ENCODE measurements around the gene EID2B.

EID2B gene

DNA sequence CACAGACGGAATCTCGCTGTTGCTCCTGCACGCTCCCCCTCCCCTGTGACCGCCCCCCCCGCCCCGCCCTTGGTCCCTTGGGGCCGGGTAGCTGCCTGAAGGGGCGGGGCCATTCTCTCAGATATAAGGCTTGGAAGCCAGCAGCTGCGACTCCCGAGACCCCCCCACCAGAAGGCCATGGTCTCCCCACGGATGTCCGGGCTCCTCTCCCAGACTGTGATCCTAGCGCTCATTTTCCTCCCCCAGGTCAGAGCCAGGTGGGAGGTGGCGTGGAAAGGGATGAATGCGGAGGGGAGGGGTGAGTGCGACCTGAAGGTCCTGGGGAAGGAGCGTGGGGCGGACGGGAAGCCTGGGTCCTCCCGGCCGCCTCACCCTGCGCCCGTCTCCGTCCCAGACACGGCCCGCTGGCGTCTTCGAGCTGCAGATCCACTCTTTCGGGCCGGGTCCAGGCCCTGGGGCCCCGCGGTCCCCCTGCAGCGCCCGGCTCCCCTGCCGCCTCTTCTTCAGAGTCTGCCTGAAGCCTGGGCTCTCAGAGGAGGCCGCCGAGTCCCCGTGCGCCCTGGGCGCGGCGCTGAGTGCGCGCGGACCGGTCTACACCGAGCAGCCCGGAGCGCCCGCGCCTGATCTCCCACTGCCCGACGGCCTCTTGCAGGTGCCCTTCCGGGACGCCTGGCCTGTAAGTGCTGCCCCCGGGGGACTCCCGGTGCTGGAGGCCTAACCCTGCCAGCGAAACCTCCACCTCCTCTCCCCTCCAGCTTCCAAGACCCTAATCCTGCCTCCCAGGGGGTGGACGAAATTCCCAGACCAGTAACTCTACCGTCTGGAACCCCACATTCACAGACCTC is 33.6 kb downstream of the EID2B start, which contains the start of gene DLL3:
Gene DLL3 (plus strand): TSS at position 150 of the 845 bp plus-strand sequence. CDS start 28 bp downstream, at position 178.
- no peak for DNase-seq (ENCODE audit: low spot score)

DNA sequence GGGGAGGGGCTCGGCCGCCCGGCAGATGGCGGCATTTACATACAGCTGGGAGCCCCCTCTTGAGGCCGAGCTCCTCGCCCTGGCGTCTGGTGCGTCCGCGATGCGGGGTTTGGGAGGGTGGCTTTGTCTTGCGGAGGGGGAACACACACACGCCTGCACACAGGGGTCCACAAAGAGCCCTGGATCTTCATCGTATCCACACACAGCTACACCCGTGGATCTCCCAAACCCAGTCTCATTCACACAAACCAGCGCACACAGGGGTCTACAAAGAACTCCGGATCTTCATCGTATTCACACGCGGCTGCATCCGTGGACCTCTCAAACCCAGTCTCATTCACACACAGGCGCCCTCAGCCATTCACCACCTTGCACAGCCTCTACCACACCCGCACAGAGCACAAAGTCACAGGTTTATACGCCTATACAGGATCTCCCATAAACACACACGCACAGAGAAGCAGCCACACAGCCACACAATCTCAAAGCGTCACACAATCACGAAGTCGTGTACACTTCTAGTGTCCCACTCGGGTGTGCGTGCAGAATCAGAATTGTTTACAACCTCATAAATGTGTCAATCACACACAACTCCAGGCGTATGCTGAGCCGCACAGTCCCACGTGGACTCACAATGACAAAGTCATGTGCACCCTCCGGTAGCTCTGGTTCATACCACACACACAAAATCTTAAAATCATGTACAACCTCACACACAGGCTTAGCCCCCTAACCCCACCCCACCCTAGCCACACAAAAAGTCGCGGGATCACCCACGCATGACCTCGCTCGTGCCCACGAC is 34.5 kb downstream of the EID2B start:
- no peak for DNase-seq (ENCODE audit: low spot score)

DNA sequence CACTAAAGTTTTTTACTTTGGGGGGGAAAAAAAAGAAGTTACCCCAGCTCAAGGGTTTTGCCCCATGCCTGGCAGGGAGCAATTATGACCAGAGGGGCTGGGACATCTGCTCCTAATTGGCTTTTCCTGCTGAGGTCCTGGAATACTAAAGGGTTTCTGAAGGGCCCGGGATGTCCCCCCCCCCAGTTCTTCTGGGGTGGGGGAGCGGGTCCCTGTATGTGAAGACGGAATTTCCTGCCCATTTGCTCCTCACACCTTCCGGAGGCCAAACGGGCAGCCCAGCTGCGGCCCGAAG is 35.0 kb downstream of the EID2B start:
- DNase-seq (ENCODE audit: low spot score), result no peak

DNA sequence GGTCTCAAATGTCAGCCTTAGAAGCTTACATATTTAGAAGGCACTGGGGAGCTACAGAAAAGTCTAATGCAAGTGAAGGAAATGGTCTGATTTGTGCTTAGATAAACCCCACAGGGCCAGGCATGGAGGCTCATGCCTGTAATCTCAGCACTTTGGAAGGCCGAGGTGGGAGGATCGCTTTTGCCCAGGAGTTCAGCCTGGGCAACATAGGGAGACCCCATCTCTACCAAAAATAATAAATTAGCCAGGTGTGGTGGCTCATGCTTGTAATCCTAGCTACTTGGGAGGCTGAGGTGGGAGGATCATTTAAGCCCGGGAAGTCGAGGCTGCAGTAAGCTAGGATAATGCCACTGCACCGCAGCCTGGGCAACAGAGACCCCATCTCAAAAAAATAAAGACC is 36.6 kb downstream of the EID2B start:
- DNase-seq (ENCODE audit: low spot score), result no peak

DNA sequence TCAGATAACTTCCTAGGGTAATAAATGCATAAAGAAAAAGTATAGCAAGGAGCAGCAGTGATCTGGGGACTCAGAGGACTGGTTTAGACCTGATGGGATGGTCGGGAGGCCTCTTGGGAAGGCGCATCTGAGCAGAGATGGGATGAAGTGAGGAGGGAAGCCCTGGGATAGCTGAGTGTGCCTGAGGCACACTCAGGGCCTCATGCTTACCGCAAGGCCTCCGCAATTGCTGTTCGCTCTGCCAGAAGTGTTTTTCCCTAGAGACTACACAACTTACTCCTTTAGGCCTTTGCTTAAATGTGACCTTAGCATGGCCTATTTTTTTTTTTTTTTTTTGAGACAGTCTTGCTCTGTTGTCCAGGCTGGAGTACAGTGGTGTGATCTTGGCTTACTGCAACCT is 38.0 kb downstream of the EID2B start:
- DNase-seq (ENCODE audit: low spot score), result no peak

DNA sequence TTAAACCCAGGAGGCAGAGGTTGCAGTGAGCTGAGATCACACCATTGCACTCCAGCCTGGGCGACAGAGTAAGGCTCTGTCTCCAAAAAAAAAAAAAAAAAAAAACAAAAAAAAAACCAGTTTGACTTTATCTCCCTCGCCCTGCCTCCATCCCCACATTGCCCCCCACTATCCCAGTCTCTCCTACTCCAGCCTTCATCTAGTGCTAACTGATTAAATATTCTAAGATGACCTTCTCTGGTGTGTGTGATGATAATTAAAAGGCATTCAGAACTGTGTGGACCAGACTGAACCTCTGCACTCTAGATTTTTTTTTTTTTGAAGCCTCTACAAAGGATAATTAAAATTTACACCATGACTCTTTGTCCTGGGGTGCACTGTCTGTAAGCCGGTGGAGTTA is 39.9 kb downstream of the EID2B start:
- no peak for DNase-seq (ENCODE audit: low spot score)

DNA sequence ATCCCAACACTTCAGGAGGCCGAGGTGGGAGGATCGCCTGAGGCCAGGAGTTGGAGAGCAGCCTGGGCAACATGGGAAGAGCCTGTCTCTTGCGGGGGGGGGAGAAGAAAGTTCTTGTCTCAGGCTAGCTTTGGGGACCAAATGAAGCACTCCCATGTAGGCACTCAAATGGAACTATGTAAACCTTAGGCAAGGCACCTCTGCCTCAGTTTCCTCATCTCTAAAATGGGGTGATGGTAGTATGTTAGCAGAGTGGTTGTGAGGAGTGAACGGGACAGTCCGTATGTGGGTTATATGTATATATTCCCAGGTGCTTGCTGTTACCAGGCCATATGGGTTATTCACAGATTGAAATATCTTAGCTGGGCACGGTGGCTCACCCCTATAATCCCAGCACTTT is 40.4 kb downstream of the EID2B start:
- no peak for DNase-seq (ENCODE audit: low spot score)

DNA sequence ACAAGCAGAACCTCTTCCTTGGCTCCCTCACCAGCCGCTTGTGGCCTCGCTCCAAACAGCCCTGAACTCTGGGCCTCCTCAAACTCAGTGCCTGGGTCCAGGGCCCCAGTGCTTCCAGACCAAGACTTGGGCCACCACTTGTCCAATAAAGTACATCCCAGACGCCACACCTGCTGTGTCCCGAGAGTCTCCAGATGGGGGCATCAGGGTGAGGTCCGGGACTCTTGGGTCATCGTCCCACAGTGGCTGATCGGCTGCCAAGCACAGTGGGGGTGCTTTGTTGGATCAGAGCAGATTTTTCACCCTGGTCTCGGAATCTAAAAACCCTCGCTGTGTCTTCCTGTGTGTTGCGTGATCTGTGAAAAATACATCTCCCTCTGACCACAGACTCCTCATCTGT is 42.9 kb downstream of the EID2B start:
- no peak for DNase-seq (ENCODE audit: low spot score)

DNA sequence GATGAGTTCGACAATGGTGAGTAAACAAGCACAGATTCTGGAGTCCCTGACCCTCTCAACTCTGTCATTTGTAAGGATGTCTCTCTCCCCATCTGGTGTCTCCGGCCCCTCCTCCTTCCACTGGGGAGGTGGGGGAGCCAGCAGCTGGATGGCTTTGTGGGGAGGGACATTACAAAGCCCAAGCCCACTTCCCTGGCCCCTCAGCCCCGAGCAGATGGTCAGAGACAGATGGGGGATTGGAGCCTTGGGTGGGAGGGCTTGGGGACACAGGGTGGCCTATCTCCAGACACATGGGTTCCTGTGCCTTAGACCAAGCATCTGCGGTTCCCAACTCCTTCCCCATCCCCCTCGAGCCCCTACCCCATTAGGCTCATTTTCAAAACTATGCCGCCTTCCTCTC is 49.5 kb downstream of the EID2B start:
- DNase-seq (ENCODE audit: low spot score), result no peak

DNA sequence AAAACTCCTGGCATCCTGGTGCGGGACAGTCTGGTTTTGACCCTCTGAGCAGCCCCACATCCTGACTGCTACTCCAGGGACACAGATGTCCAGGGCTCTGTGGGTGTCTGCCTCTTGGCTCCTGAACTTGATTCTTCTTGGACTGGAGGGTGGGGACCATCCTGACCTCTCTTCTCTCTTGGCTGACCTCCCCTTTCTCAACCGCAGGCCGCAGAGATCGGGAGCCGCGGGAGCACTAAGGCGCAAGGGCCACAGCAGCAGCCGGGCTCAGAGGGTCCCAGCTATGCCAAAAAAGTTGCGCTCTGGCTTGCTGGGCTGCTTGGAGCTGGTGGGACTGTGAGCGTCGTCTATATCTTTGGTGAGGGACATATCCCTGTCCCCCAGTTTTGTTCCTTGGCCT is 51.0 kb downstream of the EID2B start:
- no peak for DNase-seq (ENCODE audit: low spot score)

DNA sequence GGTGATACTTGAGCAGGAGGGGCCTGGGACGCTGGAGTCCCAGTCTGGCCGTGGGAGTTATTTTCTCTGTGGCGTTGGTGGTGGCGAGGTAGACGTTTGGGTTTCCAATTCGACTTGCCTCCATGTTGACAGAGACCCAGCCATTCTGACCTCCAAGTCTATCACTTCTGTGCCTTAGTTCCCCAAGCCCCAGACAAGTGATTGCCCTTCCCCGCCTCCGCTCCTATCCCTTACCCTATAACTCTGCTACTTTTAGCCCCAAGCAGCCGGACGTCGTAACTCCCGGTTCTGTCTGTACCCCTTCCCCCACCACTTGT is 51.5 kb downstream of the EID2B start:
- no peak for DNase-seq (ENCODE audit: low spot score)
